OCI-LY7 (cell line): Measurements from ENCODE around the gene MAGI1. TPM values are rescaled to one million over a fixed set of nuclear protein-coding genes. Genes with fewer than 3 reads are reported as not detected.

ENCODE experiments used
- BruUV-seq: library from RNA; stranded (reverse); fragments of 400-500 nt; replicated peaks from 2 replicates; lab custom pipeline; 2021; lab: Mats Ljungman, UMichigan
- CTCF ChIA-PET: fragments of 300-600 bp; sonication (Branson Sonifier 250); formaldehyde crosslinking; loops from one replicate; lab custom pipeline; 2022; ENCODE audit warnings: antibody characterized with exemption; ENCODE audit not compliant: unreplicated experiment; lab: Charles Lee
- POLR2A ChIA-PET: fragments of 300-600 bp; sonication (Branson Sonifier 250); formaldehyde crosslinking; loops from one replicate; lab custom pipeline; 2022; ENCODE audit warnings: antibody characterized with exemption; lab: Charles Lee
- DNase-seq: peaks from one replicate; pipeline ENCODE4 v3.0.0-alpha.2; 2015; ENCODE audit warnings: low spot score
- H2AFZ ChIP-seq: fragments of 200-600 bp; sonication (generic), shearing (Covaris generic); 2 replicates; pipeline ENCODE4 v1.6.1; 2014; ENCODE audit warnings: mild to moderate bottlenecking, antibody characterized with exemption, low read length, moderate library complexity
- H3K27ac ChIP-seq: fragments of 200-600 bp; sonication (generic); 2 replicates; pipeline ENCODE4 v1.5.1; 2014; ENCODE audit warnings: mixed run types, low read depth, mild to moderate bottlenecking, moderate library complexity, low read length, inconsistent platforms; ENCODE audit not compliant: poor library complexity, severe bottlenecking
- H3K36me3 ChIP-seq: fragments of 200-600 bp; sonication (generic); 2 replicates; pipeline ENCODE4 v1.6.1; 2014; ENCODE audit warnings: mild to moderate bottlenecking, antibody characterized with exemption, low read length, moderate library complexity, mixed read lengths; ENCODE audit not compliant: insufficient read depth
- H3K4me1 ChIP-seq: fragments of 200-600 bp; sonication (generic); 2 replicates; pipeline ENCODE4 v1.5.1; 2014; ENCODE audit warnings: mild to moderate bottlenecking, low read length; ENCODE audit not compliant: insufficient read depth, poor library complexity, severe bottlenecking
- H3K4me2 ChIP-seq: fragments of 200-600 bp; sonication (generic); 2 replicates; pipeline ENCODE4 v1.6.1; 2014; ENCODE audit warnings: mild to moderate bottlenecking, low read length
- H3K4me3 ChIP-seq: fragments of 200-600 bp; sonication (generic); 2 replicates; pipeline ENCODE4 v1.5.1; 2014; ENCODE audit warnings: mild to moderate bottlenecking, low read depth, low read length; ENCODE audit not compliant: poor library complexity, severe bottlenecking
- H3K79me2 ChIP-seq: fragments of 200-600 bp; sonication (generic); 2 replicates; pipeline ENCODE4 v1.6.1; 2016; ENCODE audit warnings: low read depth, mild to moderate bottlenecking, low read length, moderate library complexity, mixed read lengths; ENCODE audit not compliant: insufficient read depth
- H3K9me2 ChIP-seq: fragments of 200-600 bp; sonication (generic); 2 replicates; pipeline ENCODE4 v1.6.1; 2016; ENCODE audit warnings: mild to moderate bottlenecking, low read length, mixed read lengths; ENCODE audit not compliant: insufficient read depth
- H3K9me3 ChIP-seq: fragments of 200-600 bp; sonication (generic); 2 replicates; pipeline ENCODE4 v1.6.1; 2014; ENCODE audit warnings: mild to moderate bottlenecking, mixed run types, low read length, mixed read lengths
- H4K20me1 ChIP-seq: fragments of 200-600 bp; sonication (generic); 2 replicates; pipeline ENCODE4 v1.6.1; 2014; ENCODE audit warnings: mild to moderate bottlenecking, antibody characterized with exemption, low read length, moderate library complexity, mixed read lengths; ENCODE audit not compliant: insufficient read depth
- CTCF ChIP-seq: fragments of 200-600 bp; sonication (generic); conservative IDR thresholded peaks from 2 replicates; pipeline ENCODE4 v1.5.1; 2014; ENCODE audit warnings: mild to moderate bottlenecking, antibody characterized with exemption, low read length, moderate library complexity, mixed read lengths
- EZH2phosphoT487 ChIP-seq: fragments of 200-600 bp; sonication (generic); IDR thresholded peaks from 2 replicates; pipeline ENCODE4 v1.6.1; 2018; ENCODE audit warnings: low read depth, borderline replicate concordance, mild to moderate bottlenecking, mixed run types, antibody characterized with exemption, low read length, moderate library complexity, mixed read lengths
- intact Hi-C: fragments of 100-400 bp; cut with micrococcal nuclease; formaldehyde crosslinking; loops from one replicate; pipeline ENCODE4 v1.10.0; 2022; ENCODE audit not compliant: unreplicated experiment
- total RNA-seq, 2 experiments: library from RNA; depleted of rRNA in 1 of 2; stranded (reverse); fragments of >200 nt in 1 of 2; shearing (Covaris generic) in 1 of 2; gene quantifications; 2 replicates each; pipeline ENCODE4 v1.2.3, GENCODE V29; 2014 to 2022

Gene MAGI1
- total RNA-seq, 2 experiments from 2014 or later, result 0.63 to 2.5 TPM

- no peak for DNase-seq
- Histone ChIP-seq H2AFZ (no peak overlapping the region), H3K27ac (no peak overlapping the region), H3K4me2 (no peak overlapping the region), H3K4me3 (no peak overlapping the region), H3K79me2 (no peaks in the 10 kb centered on the region), H4K20me1 (no peaks in the 10 kb centered on the region), H3K9me2 (no peaks in the 10 kb centered on the region), H3K9me3 (no peaks in the 10 kb centered on the region), H3K4me1 (no peaks in the 10 kb centered on the region), H3K36me3 (no peaks in the 10 kb centered on the region)
- ChIA-PET CTCF (no interaction called here), POLR2A (no interaction called here)
- TF ChIP-seq CTCF (no peak), EZH2phosphoT487 (no peak)
- BruUV-seq, result no TSS peak
- intact Hi-C loops, result no loop called here
Observed at GRCh38 chr3:65762235-65762580, 276.5 kb downstream of the MAGI1 start.

DNA sequence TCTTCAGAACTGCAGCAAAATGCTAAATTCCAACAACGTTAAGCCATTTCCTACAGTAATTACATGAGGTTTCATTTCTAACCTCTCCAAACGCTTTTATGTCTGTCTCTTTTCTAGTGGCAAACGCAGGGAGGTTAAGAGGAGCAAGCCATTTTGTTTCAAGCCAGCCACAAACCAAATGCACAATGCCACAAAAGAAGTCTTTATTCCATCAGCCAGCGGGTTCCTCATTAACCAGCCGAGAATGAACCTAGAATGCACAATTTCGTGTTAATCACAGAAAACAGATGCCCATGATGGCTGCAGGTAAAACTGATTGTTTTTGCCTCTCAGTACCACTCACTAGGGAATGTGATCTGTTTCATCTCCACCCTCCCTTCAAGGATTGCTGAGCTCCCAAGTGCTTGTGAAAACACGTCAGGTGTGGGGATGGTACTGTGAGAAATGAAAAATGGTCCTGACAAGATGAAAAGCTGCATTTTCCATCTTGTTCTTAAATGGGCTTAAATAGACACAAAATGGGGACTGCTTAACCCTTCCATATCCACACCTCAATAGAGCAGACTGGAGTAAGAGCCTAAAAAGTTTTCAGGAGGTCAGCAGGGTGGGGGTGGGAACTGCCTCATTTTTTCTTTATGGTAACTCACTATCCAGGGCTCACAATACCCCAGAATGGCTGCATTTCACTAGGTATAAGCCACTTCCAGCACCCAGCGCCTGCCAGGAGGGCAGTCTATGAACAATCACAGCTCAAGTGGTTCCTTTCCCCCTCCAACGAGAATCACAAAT lies 277.1 kb downstream of the MAGI1 start:
- POLR2A ChIA-PET, result no interaction called here
- Histone ChIP-seq H3K4me2 (no peak overlapping the region), H3K4me1 (no peaks in the 10 kb centered on the region), H3K4me3 (no peak overlapping the region), H3K79me2 (no peaks in the 10 kb centered on the region), H3K9me3 (no peaks in the 10 kb centered on the region), H3K27ac (no peak overlapping the region), H2AFZ (no peak overlapping the region), H3K36me3 (no peaks in the 10 kb centered on the region), H3K9me2 (no peaks in the 10 kb centered on the region), H4K20me1 (no peaks in the 10 kb centered on the region)
- intact Hi-C loops, result no loop called here
- CTCF ChIA-PET, result no interaction called here
- no peak for TF ChIP-seq CTCF
- no peak for TF ChIP-seq EZH2phosphoT487
- DNase-seq, result no peak
- no TSS peak for BruUV-seq

GRCh38 chr3:65758876-65759598 lies 279.7 kb downstream of the MAGI1 start:
- CTCF ChIA-PET, result no interaction called here
- no peak overlapping the region for H3K4me3 ChIP-seq
- H3K9me3 ChIP-seq, result no peaks in the 10 kb centered on the region
- no peaks in the 10 kb centered on the region for H4K20me1 ChIP-seq
- DNase-seq, result no peak
- H3K27ac ChIP-seq, result no peak overlapping the region
- TF ChIP-seq CTCF (no peak), EZH2phosphoT487 (no peak)
- H3K4me1 ChIP-seq, result no peaks in the 10 kb centered on the region
- no TSS peak for BruUV-seq
- no peak overlapping the region for H2AFZ ChIP-seq
- intact Hi-C loops, result no loop called here
- no peaks in the 10 kb centered on the region for H3K79me2 ChIP-seq
- H3K4me2 ChIP-seq, result no peak overlapping the region
- no peaks in the 10 kb centered on the region for H3K9me2 ChIP-seq
- POLR2A ChIA-PET, result interaction anchor here (0.6 kb wide), 1 partner anchor 322 kb away, joined by 4 read pairs; no protein-coding TSS in a partner anchor
- H3K36me3 ChIP-seq, result no peaks in the 10 kb centered on the region
